Measurements from ENCODE around the gene UTF1. TPM values are rescaled to one million over a fixed set of nuclear protein-coding genes. Genes with fewer than 3 reads are reported as not detected.

Gene UTF1
- total and polyA plus RNA-seq, 2 experiments from 2014 or later = not detected

DNA sequence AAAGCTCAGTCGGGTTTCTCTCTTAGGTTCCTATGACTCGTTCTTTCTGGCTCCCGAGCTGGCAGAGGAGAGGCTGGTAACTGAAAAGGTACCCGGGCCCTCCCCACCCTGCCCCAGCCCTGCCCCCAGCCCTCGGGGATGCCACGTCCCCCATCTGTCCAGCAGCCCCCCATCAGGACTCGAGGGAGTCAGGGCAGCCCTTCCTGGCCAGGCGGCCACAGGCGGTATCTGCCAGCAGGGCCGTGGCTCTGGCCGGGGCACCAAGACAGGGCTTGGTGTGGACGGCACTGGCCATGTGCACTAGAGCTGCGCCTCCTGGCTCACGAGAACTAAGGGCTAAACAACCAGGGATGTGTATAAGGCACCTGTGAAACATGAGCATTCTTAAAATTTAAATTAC is 40.3 kb upstream of the UTF1 start:
- Histone ChIP-seq H3K4me2 (ENCODE audit: unreplicated experiment) (no peak overlapping the region), H3K9ac (no peak overlapping the region), H4K20me1 (ENCODE audit: insufficient read depth) (no peaks in the 10 kb centered on the region), H2AFZ (no peak overlapping the region), H3K9me2 (ENCODE audit: insufficient read depth) (no peaks in the 10 kb centered on the region), H3K27ac (no peak overlapping the region), H3K4me1 (ENCODE audit: insufficient read depth) (no peaks in the 10 kb centered on the region), H3K27me3 (replicated peaks; ENCODE audit: insufficient read depth) (peaks cover 10% of the 10 kb centered on the region), H3F3A (ENCODE audit: insufficient read depth) (no peaks in the 10 kb centered on the region), H3K79me2 (ENCODE audit: insufficient read depth) (no peaks in the 10 kb centered on the region), H3K9me3 (ENCODE audit: low read depth) (no peaks in the 10 kb centered on the region), H3K4me3 (no peak overlapping the region), H3K36me3 (ENCODE audit: low read depth) (no peaks in the 10 kb centered on the region)
- in situ Hi-C loops (cut with MboI) = no loop called here
- WGBS, 2 experiments (ENCODE audit: low coverage in 1 of 2, low lambda C conversion rate in 2 of 2, missing lambda C conversion rate in 2 of 2) = 61 to 62% methylated on average over 13 to 14 of the region's 14 CpGs
- no peak for TF ChIP-seq EZH2 (IDR thresholded peaks at IDR 0.05; ENCODE audit: insufficient read depth, poor library complexity, severe bottlenecking)
- DNase-seq = no peak

GRCh38 chr10:133190225-133190624 is 39.8 kb upstream of the UTF1 start:
- no peaks in the 10 kb centered on the region for H3F3A ChIP-seq (ENCODE audit: insufficient read depth)
- no peaks in the 10 kb centered on the region for H4K20me1 ChIP-seq (ENCODE audit: insufficient read depth)
- no peaks in the 10 kb centered on the region for H3K9me3 ChIP-seq (ENCODE audit: low read depth)
- H3K36me3 ChIP-seq (ENCODE audit: low read depth) = no peaks in the 10 kb centered on the region
- DNase-seq = no peak
- H3K4me2 ChIP-seq (ENCODE audit: unreplicated experiment) = no peak overlapping the region
- 85 to 87% methylated on average over 10 of the region's 10 CpGs for WGBS, 2 experiments (ENCODE audit: low coverage in 1 of 2, low lambda C conversion rate in 2 of 2, missing lambda C conversion rate in 2 of 2)
- H3K4me3 ChIP-seq = no peak overlapping the region
- in situ Hi-C loops (cut with MboI) = no loop called here
- H3K79me2 ChIP-seq (ENCODE audit: insufficient read depth) = no peaks in the 10 kb centered on the region
- H3K9ac ChIP-seq = no peak overlapping the region
- TF ChIP-seq EZH2 (IDR thresholded peaks at IDR 0.05; ENCODE audit: insufficient read depth, poor library complexity, severe bottlenecking) = no peak
- peaks cover 10% of the 10 kb centered on the region for H3K27me3 ChIP-seq (replicated peaks; ENCODE audit: insufficient read depth)
- no peaks in the 10 kb centered on the region for H3K9me2 ChIP-seq (ENCODE audit: insufficient read depth)
- H3K27ac ChIP-seq = no peak overlapping the region
- H2AFZ ChIP-seq = no peak overlapping the region
- H3K4me1 ChIP-seq (ENCODE audit: insufficient read depth) = no peaks in the 10 kb centered on the region

GRCh38 chr10:133191651-133192050 is 38.4 kb upstream of the UTF1 start:
- Histone ChIP-seq H3K9me2 (ENCODE audit: insufficient read depth) (no peaks in the 10 kb centered on the region), H3K4me2 (ENCODE audit: unreplicated experiment) (no peak overlapping the region), H3K4me3 (no peak overlapping the region), H3K4me1 (ENCODE audit: insufficient read depth) (no peaks in the 10 kb centered on the region), H3F3A (ENCODE audit: insufficient read depth) (no peaks in the 10 kb centered on the region), H3K27ac (no peak overlapping the region), H2AFZ (no peak overlapping the region), H3K36me3 (ENCODE audit: low read depth) (no peaks in the 10 kb centered on the region), H3K9ac (no peak overlapping the region), H4K20me1 (ENCODE audit: insufficient read depth) (no peaks in the 10 kb centered on the region), H3K79me2 (ENCODE audit: insufficient read depth) (no peaks in the 10 kb centered on the region), H3K27me3 (replicated peaks; ENCODE audit: insufficient read depth) (peaks cover 10% of the 10 kb centered on the region), H3K9me3 (ENCODE audit: low read depth) (no peaks in the 10 kb centered on the region)
- in situ Hi-C loops (cut with MboI) = no loop called here
- TF ChIP-seq EZH2 (IDR thresholded peaks at IDR 0.05; ENCODE audit: insufficient read depth, poor library complexity, severe bottlenecking) = no peak
- no peak for TF ChIP-seq EZH2phosphoT487 (IDR thresholded peaks at IDR 0.05; ENCODE audit: insufficient read depth, low read depth)
- 57 to 64% methylated on average over 4 of the region's 4 CpGs for WGBS, 2 experiments (ENCODE audit: low coverage in 1 of 2, low lambda C conversion rate in 2 of 2, missing lambda C conversion rate in 2 of 2)
- DNase-seq = no peak

- no peak for TF ChIP-seq EZH2 (IDR thresholded peaks at IDR 0.05; ENCODE audit: insufficient read depth, poor library complexity, severe bottlenecking)
- TF ChIP-seq EZH2phosphoT487 (IDR thresholded peaks at IDR 0.05; ENCODE audit: insufficient read depth, low read depth) = no peak
- in situ Hi-C loops (cut with MboI) = no loop called here
- Histone ChIP-seq H3K27ac (no peak overlapping the region), H3K36me3 (ENCODE audit: low read depth) (no peaks in the 10 kb centered on the region), H3K4me2 (ENCODE audit: unreplicated experiment) (no peak overlapping the region), H4K20me1 (ENCODE audit: insufficient read depth) (no peaks in the 10 kb centered on the region), H3K9ac (no peak overlapping the region), H2AFZ (no peak overlapping the region), H3K79me2 (ENCODE audit: insufficient read depth) (no peaks in the 10 kb centered on the region), H3K27me3 (replicated peaks; ENCODE audit: insufficient read depth) (peaks cover 10% of the 10 kb centered on the region), H3K9me3 (ENCODE audit: low read depth) (no peaks in the 10 kb centered on the region), H3F3A (ENCODE audit: insufficient read depth) (no peaks in the 10 kb centered on the region), H3K4me1 (ENCODE audit: insufficient read depth) (no peaks in the 10 kb centered on the region), H3K9me2 (ENCODE audit: insufficient read depth) (no peaks in the 10 kb centered on the region), H3K4me3 (no peak overlapping the region)
- WGBS, 2 experiments (ENCODE audit: low coverage in 1 of 2, low lambda C conversion rate in 2 of 2, missing lambda C conversion rate in 2 of 2) = 49 to 53% methylated on average over 4 of the region's 4 CpGs
- DNase-seq = no peak
Observed at GRCh38 chr10:133194151-133194550, 35.9 kb upstream of the UTF1 start.

GRCh38 chr10:133195096-133195495 is 34.9 kb upstream of the UTF1 start:
- Histone ChIP-seq H2AFZ (no peak overlapping the region), H3K79me2 (ENCODE audit: insufficient read depth) (no peaks in the 10 kb centered on the region), H3F3A (ENCODE audit: insufficient read depth) (no peaks in the 10 kb centered on the region), H3K4me3 (no peak overlapping the region), H4K20me1 (ENCODE audit: insufficient read depth) (no peaks in the 10 kb centered on the region), H3K9me2 (ENCODE audit: insufficient read depth) (no peaks in the 10 kb centered on the region), H3K36me3 (ENCODE audit: low read depth) (no peaks in the 10 kb centered on the region), H3K27me3 (replicated peaks; ENCODE audit: insufficient read depth) (peaks cover 10% of the 10 kb centered on the region), H3K9ac (no peak overlapping the region), H3K9me3 (ENCODE audit: low read depth) (no peaks in the 10 kb centered on the region), H3K27ac (no peak overlapping the region), H3K4me2 (ENCODE audit: unreplicated experiment) (no peak overlapping the region), H3K4me1 (ENCODE audit: insufficient read depth) (no peaks in the 10 kb centered on the region)
- DNase-seq = no peak
- 69 to 70% methylated on average over 19 of the region's 19 CpGs for WGBS, 2 experiments (ENCODE audit: low coverage in 1 of 2, low lambda C conversion rate in 2 of 2, missing lambda C conversion rate in 2 of 2)
- in situ Hi-C loops (cut with MboI) = no loop called here
- TF ChIP-seq EZH2 (IDR thresholded peaks at IDR 0.05; ENCODE audit: insufficient read depth, poor library complexity, severe bottlenecking) (no peak), EZH2phosphoT487 (IDR thresholded peaks at IDR 0.05; ENCODE audit: insufficient read depth, low read depth) (no peak)

Measured in GM23248 (cell line).